ENCODE results near the gene TMEM92. TPM values are rescaled to one million over a fixed set of nuclear protein-coding genes. Genes with fewer than 3 reads are reported as not detected.

The TMEM92 gene
- polyA plus RNA-seq (2013, experiment 1 of 2) = 10.0 TPM
- polyA plus RNA-seq (2013, experiment 2 of 2) = 13.6 TPM

DNA sequence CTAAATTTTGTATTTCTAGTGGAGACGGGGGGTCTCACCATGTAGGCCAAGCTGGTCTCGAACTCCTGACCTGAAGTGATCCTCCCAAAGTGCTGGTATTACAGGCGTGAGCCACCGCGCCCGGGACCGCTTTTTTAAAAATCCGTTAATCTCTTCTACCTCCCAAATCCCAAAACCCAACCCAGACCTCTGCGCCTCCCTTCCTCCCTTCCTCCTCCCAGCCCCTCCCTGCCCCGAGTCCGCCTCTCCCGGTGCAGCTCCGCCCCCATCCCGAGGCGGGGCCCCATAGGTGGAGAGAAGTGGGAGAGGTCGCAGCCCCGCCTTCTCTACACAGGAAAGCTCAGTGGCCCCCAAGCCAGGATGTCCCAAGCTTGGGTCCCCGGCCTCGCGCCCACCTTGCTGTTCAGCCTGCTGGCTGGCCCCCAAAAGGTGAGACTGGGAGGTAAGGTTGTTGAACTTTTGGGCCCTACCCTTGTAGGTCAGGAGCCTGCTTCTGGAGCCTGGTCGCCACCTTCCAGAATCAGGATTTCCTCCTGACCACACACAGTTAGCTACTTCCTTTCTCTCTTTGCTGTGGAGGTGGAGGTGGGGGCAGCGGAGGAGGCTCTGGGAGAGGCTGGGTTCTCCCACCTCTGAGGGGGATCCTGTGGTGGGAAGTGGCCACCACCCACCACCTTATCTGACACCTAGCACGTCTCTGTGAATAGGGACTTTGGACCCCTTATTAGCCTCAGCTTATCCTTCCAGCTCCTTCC, at the start of gene TMEM92:
Gene TMEM92, plus strand, starts transcription at position 325 of the 755 bp plus-strand sequence. Its CDS starts 36 bp downstream, at position 361.
- Histone ChIP-seq H3K4me3 (ENCODE audit: low read length) (peak within 1 kb of the TSS; percentile 59), H3K27ac (ENCODE audit: low read depth, low read length) (no peak within 1 kb of the TSS), H3K4me1 (ENCODE audit: insufficient read depth, low read length) (peaks cover 48% of the 10 kb centered on the region), H3K9me3 (ENCODE audit: insufficient read depth, low read depth, low read length) (no peaks in the 10 kb centered on the region), H3K27me3 (ENCODE audit: insufficient read depth, low read length) (peaks cover 4% of the 10 kb centered on the region; the same call in 1 of the 2 replicates), H3K36me3 (ENCODE audit: insufficient read depth, low read length) (peaks cover 1% of the 10 kb centered on the region; the same call in 1 of the 2 replicates), H3K9ac (ENCODE audit: low read depth, low read length) (peak within 1 kb of the TSS; percentile 3; the same call in 1 of the 2 replicates)
- WGBS = 14% methylated on average over 21 of the region's 23 CpGs

DNA sequence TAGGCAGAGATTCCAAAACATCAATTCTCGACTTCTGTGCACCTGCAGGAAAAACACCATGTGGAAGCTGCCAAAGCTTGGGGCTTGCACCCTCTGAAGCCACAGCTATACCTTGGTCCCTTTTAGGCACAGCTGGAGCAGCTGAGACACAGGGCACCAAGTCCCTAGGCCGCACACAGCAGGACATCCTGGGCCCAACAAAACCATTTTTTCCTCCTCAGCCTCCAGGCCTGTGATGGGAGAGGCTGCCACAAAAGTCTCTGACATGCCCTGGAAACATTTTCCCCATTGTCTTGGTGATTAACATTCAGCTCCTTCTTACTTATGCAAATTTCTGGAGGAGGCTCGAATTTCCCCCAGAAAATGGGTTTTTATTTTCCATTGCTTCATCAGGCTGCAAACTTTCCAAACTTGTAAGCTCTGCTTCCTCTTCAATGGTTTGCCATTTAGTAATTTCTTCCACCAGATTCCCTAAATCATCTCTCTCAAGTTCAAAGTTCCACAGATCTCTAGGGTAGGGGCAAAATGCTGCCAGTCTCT, 48.5 kb upstream of the TMEM92 start:
- 90% methylated on average over 3 of the region's 3 CpGs for WGBS

DNA sequence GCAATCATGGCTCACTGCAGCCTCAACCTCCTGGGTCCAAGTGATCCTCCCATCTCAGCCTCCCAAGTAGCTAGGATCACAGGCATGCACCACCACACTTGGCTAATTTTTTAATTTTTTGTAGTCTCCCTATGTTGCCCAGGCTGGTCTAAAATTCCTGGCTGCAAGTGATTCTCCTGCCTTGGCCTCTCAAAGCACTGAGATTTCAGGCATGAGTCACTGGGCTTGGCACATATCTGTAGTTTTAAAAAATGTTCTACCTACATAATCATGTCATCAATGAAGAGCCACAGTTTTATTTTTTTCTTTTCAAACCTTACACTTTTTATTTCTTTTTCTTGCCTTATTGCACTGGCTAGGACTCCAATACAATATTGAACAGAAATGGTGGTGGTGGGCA, 39.7 kb upstream of the TMEM92 start:
- Histone ChIP-seq H3K27ac (ENCODE audit: low read depth, low read length) (no peak overlapping the region), H3K4me1 (ENCODE audit: insufficient read depth, low read length) (no peaks in the 10 kb centered on the region), H3K27me3 (ENCODE audit: insufficient read depth, low read length) (no peaks in the 10 kb centered on the region), H3K4me3 (ENCODE audit: low read length) (no peak overlapping the region), H3K36me3 (ENCODE audit: insufficient read depth, low read length) (no peaks in the 10 kb centered on the region), H3K9ac (ENCODE audit: low read depth, low read length) (no peak overlapping the region), H3K9me3 (ENCODE audit: insufficient read depth, low read depth, low read length) (peaks cover 14% of the 10 kb centered on the region; the same call in 1 of the 2 replicates)

More for the DNA sequence above, 48.5 kb upstream of the TMEM92 start:
- H3K27me3 ChIP-seq (ENCODE audit: insufficient read depth, low read length) = no peaks in the 10 kb centered on the region
- no peak overlapping the region for H3K9ac ChIP-seq (ENCODE audit: low read depth, low read length)
- H3K4me1 ChIP-seq (ENCODE audit: insufficient read depth, low read length) = peaks cover 5% of the 10 kb centered on the region; the same call in 1 of the 2 replicates
- no peaks in the 10 kb centered on the region for H3K36me3 ChIP-seq (ENCODE audit: insufficient read depth, low read length)
- H3K9me3 ChIP-seq (ENCODE audit: insufficient read depth, low read depth, low read length) = peaks cover 20% of the 10 kb centered on the region
- H3K27ac ChIP-seq (ENCODE audit: low read depth, low read length) = no peak overlapping the region
- H3K4me3 ChIP-seq (ENCODE audit: low read length) = no peak overlapping the region

DNA sequence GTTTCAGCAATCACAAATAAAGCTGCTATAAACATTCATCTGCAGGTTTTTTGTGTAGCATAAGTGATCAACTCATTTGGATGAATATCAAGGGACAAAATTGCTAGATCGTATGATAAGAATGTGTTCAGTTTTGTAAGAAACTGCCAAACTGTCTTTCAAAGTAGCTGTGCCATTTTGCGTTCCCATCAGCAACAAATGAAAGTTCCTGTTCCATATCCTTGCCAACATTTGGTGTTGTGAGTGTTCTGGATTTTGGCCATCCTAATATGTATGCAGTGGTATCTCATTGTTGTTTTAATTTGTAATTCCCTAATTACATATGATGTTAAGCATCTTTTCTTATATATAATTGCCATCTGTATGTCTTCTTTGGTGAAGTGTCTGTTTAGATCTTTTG, 36.4 kb upstream of the TMEM92 start:
- Histone ChIP-seq H3K4me1 (ENCODE audit: insufficient read depth, low read length) (no peaks in the 10 kb centered on the region), H3K27me3 (ENCODE audit: insufficient read depth, low read length) (no peaks in the 10 kb centered on the region), H3K9ac (ENCODE audit: low read depth, low read length) (no peak overlapping the region), H3K36me3 (ENCODE audit: insufficient read depth, low read length) (no peaks in the 10 kb centered on the region), H3K27ac (ENCODE audit: low read depth, low read length) (no peak overlapping the region), H3K4me3 (ENCODE audit: low read length) (no peak overlapping the region), H3K9me3 (ENCODE audit: insufficient read depth, low read depth, low read length) (peaks cover 18% of the 10 kb centered on the region; the same call in 1 of the 2 replicates)
- WGBS = 88% methylated on average over 2 of the region's 2 CpGs

DNA sequence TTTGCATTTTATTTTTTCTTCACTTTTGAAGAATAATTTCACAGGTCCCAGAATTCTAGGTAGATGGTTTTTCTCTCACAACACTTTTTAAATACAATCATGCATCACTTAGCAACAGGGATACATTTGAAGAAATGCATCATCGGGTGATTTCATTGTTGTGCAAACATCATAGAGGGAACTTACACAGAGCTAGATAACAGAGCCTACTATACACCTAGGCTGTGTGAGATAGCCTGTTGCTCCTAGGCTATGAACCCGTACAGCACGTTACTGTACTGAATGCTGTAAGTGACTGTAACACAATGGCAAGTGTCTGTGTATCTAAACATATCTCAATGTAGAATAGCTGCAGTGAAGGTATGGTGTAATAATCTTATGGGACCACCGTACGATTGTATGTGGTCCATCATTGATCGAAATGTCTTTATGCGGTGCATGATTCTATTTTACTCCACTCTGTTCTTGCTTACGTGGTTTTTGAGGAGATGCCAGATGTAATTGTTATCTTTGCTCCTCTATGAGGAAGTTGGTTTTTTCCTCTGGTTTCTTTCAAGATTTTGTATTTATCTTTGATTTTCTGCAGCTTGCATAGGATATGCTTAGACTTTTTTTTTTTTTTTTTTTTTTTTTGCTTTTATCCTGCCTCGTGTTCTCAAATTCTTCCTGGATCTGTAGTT, 35.5 kb upstream of the TMEM92 start:
- WGBS = 88% methylated on average over 9 of the region's 9 CpGs
- H3K9ac ChIP-seq (ENCODE audit: low read depth, low read length) = no peak overlapping the region
- H3K36me3 ChIP-seq (ENCODE audit: insufficient read depth, low read length) = no peaks in the 10 kb centered on the region
- no peak overlapping the region for H3K27ac ChIP-seq (ENCODE audit: low read depth, low read length)
- H3K4me3 ChIP-seq (ENCODE audit: low read length) = no peak overlapping the region
- H3K4me1 ChIP-seq (ENCODE audit: insufficient read depth, low read length) = no peaks in the 10 kb centered on the region
- peaks cover 15% of the 10 kb centered on the region; the same call in 1 of the 2 replicates for H3K9me3 ChIP-seq (ENCODE audit: insufficient read depth, low read depth, low read length)
- H3K27me3 ChIP-seq (ENCODE audit: insufficient read depth, low read length) = no peaks in the 10 kb centered on the region

DNA sequence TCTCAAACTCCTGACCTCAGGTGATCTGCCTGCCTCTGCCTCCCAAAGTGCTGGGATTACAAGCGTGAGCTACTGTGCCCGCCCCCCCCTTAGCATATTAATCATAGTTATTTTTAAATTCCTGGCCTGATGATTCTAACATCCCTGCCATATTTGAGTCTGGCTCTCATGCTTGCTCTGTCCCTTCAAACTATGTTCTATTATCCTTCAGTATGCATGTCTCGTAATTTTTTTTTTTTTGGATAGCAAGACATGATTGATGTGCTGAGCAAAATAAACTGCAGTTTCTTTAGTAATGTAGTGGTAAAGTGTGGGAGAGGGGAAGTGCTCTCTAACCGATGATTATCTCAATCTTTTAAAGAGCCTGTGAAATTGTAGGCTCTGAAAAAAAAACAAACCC, 34.3 kb upstream of the TMEM92 start:
- H3K27me3 ChIP-seq (ENCODE audit: insufficient read depth, low read length) = no peaks in the 10 kb centered on the region
- H3K9ac ChIP-seq (ENCODE audit: low read depth, low read length) = no peak overlapping the region
- no peaks in the 10 kb centered on the region for H3K4me1 ChIP-seq (ENCODE audit: insufficient read depth, low read length)
- H3K4me3 ChIP-seq (ENCODE audit: low read length) = no peak overlapping the region
- no peaks in the 10 kb centered on the region for H3K36me3 ChIP-seq (ENCODE audit: insufficient read depth, low read length)
- WGBS = 86% methylated on average over 4 of the region's 4 CpGs
- no peak overlapping the region for H3K27ac ChIP-seq (ENCODE audit: low read depth, low read length)
- H3K9me3 ChIP-seq (ENCODE audit: insufficient read depth, low read depth, low read length) = peaks cover 6% of the 10 kb centered on the region; the same call in 1 of the 2 replicates

DNA sequence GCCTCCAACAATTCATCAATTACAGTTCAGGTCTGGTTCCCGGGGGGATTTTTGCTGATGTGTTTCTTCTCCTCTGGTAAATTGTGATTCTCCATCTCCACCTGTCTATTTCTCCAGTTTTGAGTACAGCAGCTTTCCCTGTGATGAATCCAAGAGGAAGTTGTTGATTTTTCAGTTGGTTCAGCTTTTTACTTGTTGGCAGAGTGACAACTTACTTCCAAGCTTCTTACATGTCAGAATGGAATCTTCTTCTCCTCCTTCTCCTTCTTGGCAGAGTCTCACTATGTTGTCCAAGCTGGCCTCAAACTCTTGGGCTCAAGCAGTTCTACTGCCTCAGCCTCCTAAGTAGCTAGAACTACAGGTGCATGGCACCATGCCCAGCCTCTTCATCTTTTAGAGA, 33.4 kb upstream of the TMEM92 start:
- Histone ChIP-seq H3K27me3 (ENCODE audit: insufficient read depth, low read length) (no peaks in the 10 kb centered on the region), H3K9me3 (ENCODE audit: insufficient read depth, low read depth, low read length) (peaks cover 4% of the 10 kb centered on the region; the same call in 1 of the 2 replicates), H3K4me3 (ENCODE audit: low read length) (no peak overlapping the region), H3K36me3 (ENCODE audit: insufficient read depth, low read length) (no peaks in the 10 kb centered on the region), H3K27ac (ENCODE audit: low read depth, low read length) (no peak overlapping the region), H3K4me1 (ENCODE audit: insufficient read depth, low read length) (no peaks in the 10 kb centered on the region), H3K9ac (ENCODE audit: low read depth, low read length) (no peak overlapping the region)
- 90% methylated on average over 1 of the region's 1 CpG for WGBS

DNA sequence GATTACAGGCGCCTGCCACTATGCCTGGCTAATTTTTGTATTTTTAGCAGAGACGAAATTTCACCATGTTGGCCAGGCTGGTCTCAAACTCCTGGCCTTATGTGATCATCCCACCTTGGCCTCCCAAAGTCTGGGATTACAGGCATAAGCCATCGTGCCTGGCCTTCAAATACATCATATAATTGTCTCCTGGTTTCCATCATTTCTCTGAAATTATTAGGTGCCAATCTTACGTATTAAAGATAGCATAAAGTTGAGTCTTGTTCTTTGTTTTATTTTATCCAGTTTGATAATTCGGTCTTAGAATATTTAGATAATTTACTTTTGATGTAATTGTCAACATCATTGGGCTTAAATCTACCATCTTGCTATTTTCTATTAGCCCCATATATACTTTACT, 32.8 kb upstream of the TMEM92 start:
- H3K9me3 ChIP-seq (ENCODE audit: insufficient read depth, low read depth, low read length) = peaks cover 4% of the 10 kb centered on the region; the same call in 1 of the 2 replicates
- H3K4me1 ChIP-seq (ENCODE audit: insufficient read depth, low read length) = no peaks in the 10 kb centered on the region
- H3K4me3 ChIP-seq (ENCODE audit: low read length) = no peak overlapping the region
- no peak overlapping the region for H3K27ac ChIP-seq (ENCODE audit: low read depth, low read length)
- H3K27me3 ChIP-seq (ENCODE audit: insufficient read depth, low read length) = no peaks in the 10 kb centered on the region
- no peak overlapping the region for H3K9ac ChIP-seq (ENCODE audit: low read depth, low read length)
- 85% methylated on average over 4 of the region's 5 CpGs for WGBS
- no peaks in the 10 kb centered on the region for H3K36me3 ChIP-seq (ENCODE audit: insufficient read depth, low read length)

DNA sequence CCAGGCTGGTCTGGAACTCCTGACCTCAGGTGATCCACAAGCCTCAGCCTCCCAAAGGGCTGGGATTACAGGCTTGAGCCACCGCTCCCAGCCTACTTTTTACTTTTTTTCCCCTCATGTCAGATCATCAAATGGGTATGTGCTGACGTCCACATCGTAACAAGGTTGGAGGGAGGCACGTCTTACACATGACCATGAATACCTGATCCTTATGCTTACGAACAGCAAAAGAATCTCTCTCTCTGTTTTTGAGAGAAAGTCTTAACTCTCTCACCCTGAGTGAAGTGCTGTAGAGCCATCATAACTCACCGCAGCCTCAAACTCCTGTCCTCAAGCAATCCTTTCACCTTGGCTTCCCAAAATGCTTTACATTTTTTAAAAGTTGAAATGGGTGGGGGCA, 29.5 kb upstream of the TMEM92 start:
- WGBS = 91% methylated on average over 6 of the region's 6 CpGs
- Histone ChIP-seq H3K4me1 (ENCODE audit: insufficient read depth, low read length) (no peaks in the 10 kb centered on the region), H3K9ac (ENCODE audit: low read depth, low read length) (no peak overlapping the region), H3K36me3 (ENCODE audit: insufficient read depth, low read length) (no peaks in the 10 kb centered on the region), H3K27me3 (ENCODE audit: insufficient read depth, low read length) (no peaks in the 10 kb centered on the region), H3K4me3 (ENCODE audit: low read length) (no peak overlapping the region), H3K27ac (ENCODE audit: low read depth, low read length) (no peak overlapping the region), H3K9me3 (ENCODE audit: insufficient read depth, low read depth, low read length) (peaks cover 21% of the 10 kb centered on the region)

DNA sequence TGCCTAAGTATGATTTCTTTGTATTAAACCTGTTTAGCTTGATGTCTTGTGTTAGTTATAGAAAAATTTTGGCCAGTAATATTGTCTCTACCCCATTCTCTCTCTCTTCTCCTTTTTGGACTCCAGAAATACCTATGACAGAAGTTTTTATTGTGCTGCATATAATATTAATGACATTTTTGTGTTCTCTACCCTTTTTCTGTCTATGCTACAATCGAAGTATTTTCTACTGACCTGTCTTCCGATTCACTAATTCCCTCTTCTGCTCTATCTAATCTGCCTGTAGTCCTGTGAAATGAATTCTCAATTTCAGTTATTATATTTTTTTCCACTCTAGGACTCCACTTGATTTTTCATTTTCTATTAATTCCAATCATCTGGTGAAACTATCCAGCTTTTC, 26.0 kb upstream of the TMEM92 start:
- Histone ChIP-seq H3K9me3 (ENCODE audit: insufficient read depth, low read depth, low read length) (peaks cover 21% of the 10 kb centered on the region), H3K9ac (ENCODE audit: low read depth, low read length) (no peak overlapping the region), H3K27me3 (ENCODE audit: insufficient read depth, low read length) (no peaks in the 10 kb centered on the region), H3K27ac (ENCODE audit: low read depth, low read length) (no peak overlapping the region), H3K36me3 (ENCODE audit: insufficient read depth, low read length) (no peaks in the 10 kb centered on the region), H3K4me1 (ENCODE audit: insufficient read depth, low read length) (no peaks in the 10 kb centered on the region), H3K4me3 (ENCODE audit: low read length) (no peak overlapping the region)
- 67% methylated on average over 2 of the region's 2 CpGs for WGBS

DNA sequence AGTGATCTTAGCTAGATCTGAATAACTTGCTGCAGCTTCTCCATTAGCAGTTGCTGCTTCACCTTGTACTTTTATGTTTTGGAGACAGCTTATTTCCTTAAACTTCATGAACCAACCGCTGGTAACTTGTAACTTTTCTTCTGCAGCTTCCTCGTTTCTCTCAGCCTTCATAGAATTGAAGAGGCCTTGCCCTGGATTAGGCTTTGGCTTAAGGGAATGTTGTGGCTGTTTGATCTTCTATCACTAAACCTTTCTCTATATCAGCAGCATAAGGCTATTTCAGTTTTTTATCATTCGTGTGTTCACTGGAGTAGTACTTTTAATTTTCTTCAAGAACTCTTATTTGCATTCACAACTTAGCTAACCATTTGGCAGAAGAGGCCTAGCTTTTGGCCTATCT, 21.5 kb upstream of the TMEM92 start:
- Histone ChIP-seq H3K4me3 (ENCODE audit: low read length) (no peak overlapping the region), H3K9me3 (ENCODE audit: insufficient read depth, low read depth, low read length) (peaks cover 20% of the 10 kb centered on the region), H3K27me3 (ENCODE audit: insufficient read depth, low read length) (no peaks in the 10 kb centered on the region), H3K9ac (ENCODE audit: low read depth, low read length) (no peak overlapping the region), H3K4me1 (ENCODE audit: insufficient read depth, low read length) (peaks cover under 1% of the 10 kb centered on the region; the same call in 1 of the 2 replicates), H3K27ac (ENCODE audit: low read depth, low read length) (no peak overlapping the region), H3K36me3 (ENCODE audit: insufficient read depth, low read length) (no peaks in the 10 kb centered on the region)
- WGBS = 100% methylated on average over 2 of the region's 3 CpGs

Data from HUES64 (cell line).